Neuron (in vitro differentiated cells): ENCODE results near the gene SYNGAP1.
"Not testable (repeated sequence)": the region's sequence is repeated elsewhere in the genome, so short reads cannot be mapped to it uniquely, and the experiment has no call there.

Experiments
- H2AFZ ChIP-seq: one replicate; pipeline ENCODE4 v1.6.1; 2013; ENCODE audit warnings: low read depth, mild to moderate bottlenecking, inconsistent platforms, low read length, moderate library complexity
- H3K27me3 ChIP-seq: one replicate; pipeline ENCODE4 v1.6.1; 2013; ENCODE audit warnings: low read length; ENCODE audit not compliant: insufficient read depth
- H3K36me3 ChIP-seq: one replicate; pipeline ENCODE4 v1.6.1; 2013; ENCODE audit warnings: low read length; ENCODE audit not compliant: insufficient read depth
- H3K4me1 ChIP-seq: one replicate; pipeline ENCODE4 v1.6.1; 2013; ENCODE audit warnings: low read length; ENCODE audit not compliant: insufficient read depth
- H3K4me3 ChIP-seq: 2 replicates; pipeline ENCODE4 v1.5.1; 2013; ENCODE audit warnings: mild to moderate bottlenecking, low read length, moderate library complexity
- H3K9me3 ChIP-seq: one replicate; pipeline ENCODE4 v1.6.1; 2013; ENCODE audit warnings: low read length

Gene SYNGAP1

GRCh38 chr6:33390767-33391277, 29.0 kb upstream of the SYNGAP1 start:
- Histone ChIP-seq H3K36me3 (peaks cover 11% of the 10 kb centered on the region), H2AFZ (peak overlapping the region; percentile 58), H3K4me3 (peak overlapping the region; percentile 26)

GRCh38 chr6:33391278-33391921, 28.5 kb upstream of the SYNGAP1 start, which contains the start of gene KIFC1:
Gene KIFC1 (plus strand): TSS chr6:33391823. CDS start chr6:33391986, 163 bp downstream.
- Histone ChIP-seq H3K36me3 (peaks cover 11% of the 10 kb centered on the region), H3K4me3 (peak within 1 kb of the TSS; percentile 81), H3K27me3 (no peaks in the 10 kb centered on the region), H3K9me3 (no peaks in the 10 kb centered on the region), H2AFZ (peak within 1 kb of the TSS; percentile 58), H3K4me1 (peaks cover 16% of the 10 kb centered on the region)

More at GRCh38 chr6:33390767-33391277, 29.0 kb upstream of the SYNGAP1 start:
- Histone ChIP-seq H3K4me1 (peaks cover 16% of the 10 kb centered on the region), H3K9me3 (no peaks in the 10 kb centered on the region), H3K27me3 (no peaks in the 10 kb centered on the region)

DNA sequence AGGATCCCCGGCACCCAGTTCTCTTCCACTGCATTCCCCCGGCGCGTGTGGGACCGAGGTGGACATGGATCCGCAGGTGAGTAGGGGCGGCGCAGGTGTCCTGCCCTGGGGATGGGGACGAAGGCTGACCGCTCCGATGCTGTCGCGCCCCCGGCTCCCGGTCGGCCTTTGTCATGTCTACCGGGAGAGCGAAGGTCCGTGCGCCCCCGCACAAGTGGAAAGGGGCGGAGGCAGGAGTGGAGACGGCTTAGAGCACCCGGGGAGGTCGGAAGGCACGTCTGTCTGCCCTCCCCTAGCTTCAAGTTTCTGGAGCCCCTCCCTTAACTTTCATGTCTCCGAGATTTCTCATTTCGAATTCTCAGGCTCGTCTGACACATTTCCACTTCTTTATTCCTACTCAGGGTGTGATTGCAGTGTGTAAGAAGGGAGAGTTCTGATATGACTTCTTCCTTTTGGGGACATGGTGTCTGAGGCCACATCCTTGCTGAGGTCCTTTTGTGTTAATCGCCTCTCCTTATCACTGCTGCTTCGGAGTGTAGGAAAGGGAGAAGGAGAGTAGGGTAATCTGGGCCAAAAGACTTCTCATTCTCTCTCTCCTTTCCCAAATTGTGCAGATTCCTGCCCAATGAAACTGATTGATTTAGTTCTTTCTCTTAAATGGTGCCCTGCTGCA, 27.8 kb upstream of the SYNGAP1 start:
- Histone ChIP-seq H3K4me3 (peak overlapping the region; percentile 81), H3K9me3 (no peaks in the 10 kb centered on the region), H3K36me3 (peaks cover 11% of the 10 kb centered on the region), H3K4me1 (peaks cover 16% of the 10 kb centered on the region), H3K27me3 (no peaks in the 10 kb centered on the region), H2AFZ (peak overlapping the region; percentile 57)

GRCh38 chr6:33392595-33392948, 27.3 kb upstream of the SYNGAP1 start:
- Histone ChIP-seq H3K36me3 (peaks cover 11% of the 10 kb centered on the region), H2AFZ (no peak overlapping the region), H3K27me3 (no peaks in the 10 kb centered on the region), H3K4me3 (peak overlapping the region; percentile 81), H3K4me1 (peaks cover 16% of the 10 kb centered on the region), H3K9me3 (no peaks in the 10 kb centered on the region)

DNA sequence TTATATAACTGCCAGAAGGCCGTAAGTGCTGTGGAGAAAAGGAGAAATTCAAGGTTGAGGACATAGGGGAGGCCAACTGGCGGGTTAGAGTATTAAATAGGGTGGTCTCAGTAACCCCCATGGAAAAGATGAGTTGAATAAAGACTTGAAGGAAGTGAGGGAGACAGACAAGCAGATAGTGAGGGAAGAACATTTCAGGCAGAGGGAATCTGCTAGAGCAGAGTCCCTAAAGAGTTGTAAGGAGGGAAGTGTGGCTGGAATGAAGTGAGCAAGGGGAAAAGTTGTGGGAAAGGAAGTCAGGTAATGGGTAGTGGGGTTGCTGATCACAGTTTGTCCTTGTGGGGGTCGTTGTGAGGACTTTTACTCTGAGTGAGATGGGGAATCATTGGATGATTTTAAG, 26.9 kb upstream of the SYNGAP1 start:
- Histone ChIP-seq H2AFZ (no peak overlapping the region), H3K4me1 (peaks cover 16% of the 10 kb centered on the region), H3K27me3 (no peaks in the 10 kb centered on the region), H3K36me3 (peaks cover 14% of the 10 kb centered on the region), H3K9me3 (no peaks in the 10 kb centered on the region), H3K4me3 (peak overlapping the region; percentile 81)

DNA sequence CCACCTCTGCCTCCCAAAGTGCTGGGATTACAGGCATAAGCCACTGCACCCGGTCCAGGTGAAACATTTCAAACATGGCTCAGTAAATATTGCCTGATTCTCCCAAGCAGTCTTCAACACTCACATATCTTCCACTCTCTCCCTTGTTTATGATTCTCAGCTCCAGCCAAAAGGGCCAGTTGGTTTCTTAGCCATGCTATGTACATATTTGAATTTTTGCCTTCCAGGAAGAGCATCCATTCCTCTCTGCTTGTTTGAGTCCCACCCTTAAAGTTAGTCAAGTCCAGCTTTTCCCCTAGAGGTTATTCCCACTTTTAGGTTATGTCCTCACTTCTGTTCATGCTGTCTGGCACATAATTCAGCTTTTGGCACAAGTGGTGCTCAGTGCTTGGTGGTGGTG, 22.3 kb upstream of the SYNGAP1 start:
- H3K4me1 ChIP-seq, result peaks cover 14% of the 10 kb centered on the region
- peaks cover 44% of the 10 kb centered on the region for H3K36me3 ChIP-seq
- no peak overlapping the region for H3K4me3 ChIP-seq
- H3K27me3 ChIP-seq, result no peaks in the 10 kb centered on the region
- no peak overlapping the region for H2AFZ ChIP-seq
- no peaks in the 10 kb centered on the region for H3K9me3 ChIP-seq

- not testable (repeated sequence) for H3K27me3 ChIP-seq, H3K9me3 ChIP-seq, H2AFZ ChIP-seq, H3K4me3 ChIP-seq, H3K4me1 ChIP-seq
- H3K36me3 ChIP-seq, result peaks cover 52% of the 10 kb centered on the region
Observed at GRCh38 chr6:33398601-33399000, 21.3 kb upstream of the SYNGAP1 start.

DNA sequence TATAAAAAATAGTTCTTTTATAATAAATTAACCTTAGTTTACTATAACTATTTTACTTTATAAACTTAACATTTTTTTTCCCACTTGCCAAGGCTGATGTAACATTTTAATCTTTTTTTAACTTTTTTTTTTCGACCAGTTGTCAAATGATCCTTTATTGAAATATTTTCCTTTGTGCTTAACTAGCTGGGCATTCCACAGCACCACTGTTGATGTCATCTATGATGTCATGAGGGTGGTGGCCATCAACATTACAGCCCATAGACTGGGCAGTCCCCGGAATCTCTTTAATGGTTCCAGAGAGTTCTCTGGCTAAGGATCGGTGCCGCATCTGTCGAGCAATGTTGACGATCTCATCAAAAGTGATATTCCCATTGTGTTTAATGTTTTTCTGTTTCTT, 20.0 kb upstream of the SYNGAP1 start:
- not testable (repeated sequence) for H3K4me1 ChIP-seq, H3K27me3 ChIP-seq, H3K9me3 ChIP-seq, H2AFZ ChIP-seq, H3K4me3 ChIP-seq
- peaks cover 62% of the 10 kb centered on the region for H3K36me3 ChIP-seq

GRCh38 chr6:33404884-33405283, 15.0 kb upstream of the SYNGAP1 start:
- Histone ChIP-seq H3K4me3 (no peak overlapping the region), H3K36me3 (peaks cover 66% of the 10 kb centered on the region), H3K4me1 (peaks cover 3% of the 10 kb centered on the region), H2AFZ (no peak overlapping the region), H3K27me3 (no peaks in the 10 kb centered on the region), H3K9me3 (no peaks in the 10 kb centered on the region)

DNA sequence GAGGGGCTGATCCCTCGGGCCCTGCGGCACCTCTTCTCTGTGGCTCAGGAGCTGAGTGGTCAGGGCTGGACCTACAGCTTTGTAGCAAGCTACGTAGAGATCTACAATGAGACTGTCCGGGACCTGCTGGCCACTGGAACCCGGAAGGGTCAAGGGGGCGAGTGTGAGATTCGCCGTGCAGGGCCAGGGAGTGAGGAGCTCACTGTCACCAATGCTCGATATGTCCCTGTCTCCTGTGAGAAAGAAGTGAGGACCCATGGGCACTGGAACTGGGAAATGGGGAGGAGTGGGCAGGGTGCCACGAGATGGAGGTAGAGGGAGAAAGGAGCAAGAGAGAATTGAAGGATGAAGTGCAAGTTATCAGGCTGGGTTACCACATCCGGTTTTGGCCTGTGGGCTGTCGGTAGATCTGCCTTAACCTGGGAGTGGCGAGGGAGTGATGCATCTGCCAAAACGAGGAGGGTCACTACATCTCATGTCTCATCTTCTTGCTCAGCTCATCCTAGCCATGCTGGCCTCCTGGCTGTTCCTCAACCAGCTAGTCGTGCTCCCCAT, 14.4 kb upstream of the SYNGAP1 start:
- Histone ChIP-seq H3K9me3 (no peaks in the 10 kb centered on the region), H3K27me3 (no peaks in the 10 kb centered on the region), H3K36me3 (peaks cover 63% of the 10 kb centered on the region), H2AFZ (no peak overlapping the region), H3K4me3 (no peak overlapping the region), H3K4me1 (peaks cover 3% of the 10 kb centered on the region)

GRCh38 chr6:33406126-33406525, 13.7 kb upstream of the SYNGAP1 start:
- Histone ChIP-seq H3K27me3 (no peaks in the 10 kb centered on the region), H3K9me3 (no peaks in the 10 kb centered on the region), H2AFZ (no peak overlapping the region), H3K4me3 (no peak overlapping the region), H3K4me1 (peaks cover 3% of the 10 kb centered on the region), H3K36me3 (peaks cover 59% of the 10 kb centered on the region)

- Histone ChIP-seq H3K27me3 (no peaks in the 10 kb centered on the region), H3K36me3 (peaks cover 51% of the 10 kb centered on the region), H3K9me3 (no peaks in the 10 kb centered on the region), H3K4me3 (no peak overlapping the region), H2AFZ (no peak overlapping the region), H3K4me1 (peaks cover 6% of the 10 kb centered on the region)
Observed at GRCh38 chr6:33407132-33407718, 12.6 kb upstream of the SYNGAP1 start.

GRCh38 chr6:33410050-33410710, 9.7 kb upstream of the SYNGAP1 start:
- no peaks in the 10 kb centered on the region for H3K9me3 ChIP-seq
- peaks cover 8% of the 10 kb centered on the region for H3K4me1 ChIP-seq
- peak overlapping the region; percentile 78 for H3K4me3 ChIP-seq
- H3K36me3 ChIP-seq, result peaks cover 47% of the 10 kb centered on the region
- no peaks in the 10 kb centered on the region for H3K27me3 ChIP-seq
- H2AFZ ChIP-seq, result peak overlapping the region; percentile 28
